Measurements from ENCODE around the gene TMEM30B.

TMEM30B gene

GRCh38 chr14:61238611-61239245, 42.4 kb downstream of the TMEM30B start:
- DNase-seq (ENCODE audit: low read depth in 2 of 2, low spot score in 1 of 2): no peak

- DNase-seq (ENCODE audit: low read depth in 2 of 2, low spot score in 1 of 2): no peak
Measured at GRCh38 chr14:61234215-61234916, 46.8 kb downstream of the TMEM30B start.

GRCh38 chr14:61233436-61233956, 47.6 kb downstream of the TMEM30B start:
- DNase-seq (ENCODE audit: low read depth in 2 of 2, low spot score in 1 of 2): no peak

GRCh38 chr14:61231810-61232209, 49.3 kb downstream of the TMEM30B start:
- DNase-seq (ENCODE audit: low read depth in 2 of 2, low spot score in 1 of 2): no peak

- no peak for DNase-seq (ENCODE audit: low read depth in 2 of 2, low spot score in 1 of 2)
Measured at GRCh38 chr14:61229981-61230380, 51.2 kb downstream of the TMEM30B start.

GRCh38 chr14:61229475-61229888, 51.7 kb downstream of the TMEM30B start:
- DNase-seq (ENCODE audit: low read depth in 2 of 2, low spot score in 1 of 2): no peak

- no peak for DNase-seq (ENCODE audit: low read depth in 2 of 2, low spot score in 1 of 2)
Measured at GRCh38 chr14:61227884-61228591, 53.1 kb downstream of the TMEM30B start.
